HG03439 (cell line): ENCODE results near the gene GANC.
"Not testable (repeated sequence)": the region's sequence is repeated elsewhere in the genome, so short reads cannot be mapped to it uniquely, and the experiment has no call there.

Experiments used
- ATAC-seq: cut with Tn5 transposase; IDR thresholded peaks from one replicate; pipeline ENCODE4 v1.9.1; 2021; ENCODE audit warnings: mild to moderate bottlenecking, moderate library complexity; ENCODE audit not compliant: unreplicated experiment

The GANC gene

GRCh38 chr15:42283671-42284070 is 10.7 kb downstream of the GANC start:
- ATAC-seq, result no peak

GRCh38 chr15:42284551-42284950 is 11.6 kb downstream of the GANC start:
- no peak for ATAC-seq

- ATAC-seq, result no peak
These were observed 12.0 kb downstream of the GANC start for GRCh38 chr15:42285034-42285433.

GRCh38 chr15:42286445-42287029 is 13.5 kb downstream of the GANC start:
- ATAC-seq, result no peak

GRCh38 chr15:42287931-42288330 is 14.9 kb downstream of the GANC start:
- ATAC-seq, result no peak

- no peak for ATAC-seq
These were observed 16.2 kb downstream of the GANC start for GRCh38 chr15:42289166-42289565.

- ATAC-seq, result not testable (repeated sequence)
These were observed 28.0 kb downstream of the GANC start for GRCh38 chr15:42301004-42301403.

GRCh38 chr15:42306681-42307080 is 33.7 kb downstream of the GANC start:
- ATAC-seq, result no peak

- no peak for ATAC-seq
These were observed 40.5 kb downstream of the GANC start for GRCh38 chr15:42313463-42313862.

- no peak for ATAC-seq
These were observed 41.8 kb downstream of the GANC start for GRCh38 chr15:42314818-42315217.

GRCh38 chr15:42315521-42315920 is 42.5 kb downstream of the GANC start:
- ATAC-seq, result no peak

GRCh38 chr15:42316282-42316805 is 43.3 kb downstream of the GANC start:
- ATAC-seq, result not testable (repeated sequence)

- ATAC-seq, result no peak
These were observed 46.2 kb downstream of the GANC start for GRCh38 chr15:42319206-42319605.

- ATAC-seq, result no peak
These were observed 51.3 kb downstream of the GANC start for GRCh38 chr15:42324308-42324707.

GRCh38 chr15:42329161-42329560 is 56.2 kb downstream of the GANC start:
- no peak for ATAC-seq

- no peak for ATAC-seq
These were observed 57.0 kb downstream of the GANC start for GRCh38 chr15:42329992-42330391.

GRCh38 chr15:42331235-42331634 is 58.2 kb downstream of the GANC start:
- no peak for ATAC-seq

GRCh38 chr15:42332331-42332730 is 59.3 kb downstream of the GANC start:
- ATAC-seq, result no peak

- no peak for ATAC-seq
These were observed 62.1 kb downstream of the GANC start for GRCh38 chr15:42335074-42335473.

- not testable (repeated sequence) for ATAC-seq
These were observed 63.6 kb downstream of the GANC start for GRCh38 chr15:42336650-42337049.

GRCh38 chr15:42337104-42337503 is 64.1 kb downstream of the GANC start:
- not testable (repeated sequence) for ATAC-seq

GRCh38 chr15:42338500-42338899 is 65.5 kb downstream of the GANC start:
- ATAC-seq, result no peak

- no peak for ATAC-seq
These were observed 70.7 kb downstream of the GANC start for GRCh38 chr15:42343596-42344232.
